Subcutaneous adipose tissue (tissue), 4 donors: ENCODE results near the gene GGACT. TPM values are rescaled to one million over a fixed set of nuclear protein-coding genes. Genes with fewer than 3 reads are reported as not detected.

Source experiments
- CTCF ChIP-seq: fragments of 450-650 bp; IDR thresholded peaks from one replicate; pipeline ENCODE4 v1.5.1; 2016; ENCODE audit warnings: low read depth, mild to moderate bottlenecking, control low read depth, antibody characterized with exemption, moderate library complexity
- total RNA-seq, 4 donors: library from RNA; depleted of rRNA; stranded (reverse); fragments of >200 nt; gene quantifications; one replicate each; pipeline ENCODE4 v1.1.0, GENCODE V29; 2016

GGACT gene
- total RNA-seq, 4 donors from 2014 or later, result 2.6 to 10.5 (median 4.2) TPM

- no peak for TF ChIP-seq CTCF
Observed at GRCh38 chr13:100541897-100542825, 46.4 kb downstream of the GGACT start.

GRCh38 chr13:100540621-100541020 lies 48.0 kb downstream of the GGACT start:
- TF ChIP-seq CTCF, result no peak

- TF ChIP-seq CTCF, result no peak
Observed at GRCh38 chr13:100537951-100538462, 50.6 kb downstream of the GGACT start.

- TF ChIP-seq CTCF, result no peak
Observed at GRCh38 chr13:100537486-100537885, 51.1 kb downstream of the GGACT start.

- no peak for TF ChIP-seq CTCF
Observed at GRCh38 chr13:100536643-100537180, 51.9 kb downstream of the GGACT start.

- no peak for TF ChIP-seq CTCF
Observed at GRCh38 chr13:100535426-100536135, 53.0 kb downstream of the GGACT start.

GRCh38 chr13:100534911-100535310 lies 53.7 kb downstream of the GGACT start:
- TF ChIP-seq CTCF, result no peak
